ENCODE results near the gene SLC44A3.

SLC44A3 gene

DNA sequence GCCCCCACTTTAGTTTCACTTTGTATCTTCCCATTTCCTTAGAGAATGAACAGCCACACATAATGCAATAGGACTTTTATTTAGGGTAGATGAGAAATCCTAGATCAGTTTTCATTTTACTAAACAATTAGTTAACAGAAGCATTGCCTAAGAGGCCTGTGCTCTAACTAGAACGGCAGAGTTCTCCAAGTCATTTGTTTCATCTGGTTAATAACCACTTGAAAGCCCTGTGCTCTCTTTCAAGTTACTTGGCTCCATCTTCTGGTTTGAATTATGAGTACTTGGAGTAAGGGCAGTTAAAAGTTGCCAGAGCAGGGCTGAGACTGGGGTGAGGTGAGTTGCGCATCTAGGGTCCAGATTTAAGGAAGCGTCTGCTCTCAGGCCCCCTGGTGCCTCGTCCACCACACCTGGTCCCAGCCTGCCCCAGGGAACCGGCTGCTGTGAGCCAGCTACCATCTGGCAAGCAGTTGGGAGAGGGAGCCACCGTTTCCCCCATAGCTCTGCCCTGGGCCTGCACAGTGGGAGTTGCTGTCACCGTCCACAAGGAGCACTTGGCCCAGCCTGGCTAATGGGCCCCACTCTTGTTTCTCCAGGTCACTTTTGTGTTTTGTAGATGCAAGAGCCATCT lies 18.1 kb upstream of the SLC44A3 start:
- no peak overlapping the region for H3K4me3 ChIP-seq (ENCODE audit: extremely low read depth, insufficient read depth, low read length, poor library complexity, severe bottlenecking)
- no peak overlapping the region for H3K27ac ChIP-seq (ENCODE audit: low read depth, low read length, severe bottlenecking)
- H3K36me3 ChIP-seq (ENCODE audit: control insufficient read depth, insufficient read depth, low read length): no peaks in the 10 kb centered on the region
- H3K4me1 ChIP-seq (ENCODE audit: control insufficient read depth, insufficient read depth, low read length, poor library complexity, severe bottlenecking): peaks cover 33% of the 10 kb centered on the region
- H3K9me3 ChIP-seq (ENCODE audit: control insufficient read depth, low read length): no peaks in the 10 kb centered on the region
- 49 to 66% methylated on average over 5 of the region's 7 CpGs for WGBS, 2 experiments (ENCODE audit: insufficient coverage in 2 of 2)

DNA sequence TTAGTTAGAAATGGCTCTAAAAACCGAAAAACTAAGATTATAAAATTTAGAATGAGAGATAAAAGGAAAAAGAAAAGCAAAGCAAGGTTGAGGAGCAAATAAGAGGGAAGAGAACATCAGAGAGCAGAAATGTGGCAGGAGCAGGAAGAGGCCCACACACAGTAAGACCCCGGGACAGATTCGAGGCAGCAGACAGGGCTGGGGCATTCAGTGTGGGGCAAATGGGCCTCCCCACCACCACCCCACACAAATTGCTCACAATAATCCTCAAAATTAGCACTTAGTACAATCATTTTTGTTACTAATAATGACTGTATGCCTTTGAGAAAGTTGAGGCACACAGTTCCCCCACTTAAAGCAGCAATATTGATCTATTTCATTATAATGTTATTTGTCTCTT lies 17.1 kb upstream of the SLC44A3 start:
- 83% methylated on average over 1 of the region's 3 CpGs; no CpG with 5 or more reads in 1 of the 2 experiments for WGBS, 2 experiments (ENCODE audit: insufficient coverage in 2 of 2)
- no peak overlapping the region for H3K4me3 ChIP-seq (ENCODE audit: extremely low read depth, insufficient read depth, low read length, poor library complexity, severe bottlenecking)

DNA sequence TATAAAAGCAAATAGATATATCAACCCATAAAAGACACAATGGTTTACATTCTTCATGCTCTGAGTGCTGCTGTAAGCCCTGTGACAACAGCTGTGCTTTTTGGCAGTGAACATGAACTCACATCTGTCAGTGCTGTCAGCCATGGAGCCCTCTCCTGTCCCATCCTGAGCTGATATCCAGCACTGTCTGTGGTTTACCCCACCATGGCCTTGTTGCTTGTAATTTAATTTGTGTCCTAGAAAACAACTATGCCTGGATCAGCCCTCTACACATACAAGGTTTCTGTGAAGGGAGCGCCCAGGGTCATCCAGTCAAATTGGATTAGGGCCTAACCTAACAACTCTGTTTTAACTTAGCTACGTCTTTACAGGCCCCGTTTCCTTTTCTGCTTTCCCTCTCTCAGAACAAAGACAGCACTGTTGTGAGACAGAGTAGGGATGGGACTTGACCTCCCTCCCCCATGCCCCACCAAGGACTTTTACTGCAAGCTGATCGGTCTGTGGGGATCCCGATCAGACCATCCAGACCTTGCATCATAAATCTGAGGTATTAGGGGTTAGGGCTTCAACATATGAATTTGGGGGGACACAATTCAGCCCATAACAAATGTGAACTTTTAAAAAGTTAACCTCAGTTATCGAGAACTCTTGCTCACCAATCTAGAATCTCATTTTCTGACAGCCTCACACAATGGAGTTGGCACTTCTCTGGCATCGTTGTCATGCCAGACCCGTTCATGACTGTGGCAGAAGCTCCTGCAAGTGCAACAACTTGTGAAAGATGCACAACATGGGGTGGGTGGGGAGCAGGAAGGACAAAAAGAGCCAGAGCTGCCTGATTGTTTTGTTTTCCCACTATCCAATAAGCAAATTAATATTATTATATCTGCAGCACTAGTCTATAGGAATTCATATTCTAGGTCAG lies 16.4 kb upstream of the SLC44A3 start:
- Histone ChIP-seq H3K9me3 (ENCODE audit: control insufficient read depth, low read length) (no peaks in the 10 kb centered on the region), H3K4me3 (ENCODE audit: extremely low read depth, insufficient read depth, low read length, poor library complexity, severe bottlenecking) (no peak overlapping the region), H3K27ac (ENCODE audit: low read depth, low read length, severe bottlenecking) (peak overlapping the region; percentile 55), H3K36me3 (ENCODE audit: control insufficient read depth, insufficient read depth, low read length) (no peaks in the 10 kb centered on the region), H3K4me1 (ENCODE audit: control insufficient read depth, insufficient read depth, low read length, poor library complexity, severe bottlenecking) (peaks cover 33% of the 10 kb centered on the region)
- 77 to 100% methylated on average over 2 to 3 of the region's 8 CpGs for WGBS, 2 experiments (ENCODE audit: insufficient coverage in 2 of 2)

More for the DNA sequence above, 17.1 kb upstream of the SLC44A3 start:
- H3K4me1 ChIP-seq (ENCODE audit: control insufficient read depth, insufficient read depth, low read length, poor library complexity, severe bottlenecking): peaks cover 33% of the 10 kb centered on the region
- H3K27ac ChIP-seq (ENCODE audit: low read depth, low read length, severe bottlenecking): no peak overlapping the region
- H3K9me3 ChIP-seq (ENCODE audit: control insufficient read depth, low read length): no peaks in the 10 kb centered on the region
- no peaks in the 10 kb centered on the region for H3K36me3 ChIP-seq (ENCODE audit: control insufficient read depth, insufficient read depth, low read length)

GRCh38 chr1:94804442-94804837 lies 15.7 kb upstream of the SLC44A3 start:
- Histone ChIP-seq H3K36me3 (ENCODE audit: control insufficient read depth, insufficient read depth, low read length) (no peaks in the 10 kb centered on the region), H3K9me3 (ENCODE audit: control insufficient read depth, low read length) (no peaks in the 10 kb centered on the region), H3K27ac (ENCODE audit: low read depth, low read length, severe bottlenecking) (no peak overlapping the region), H3K4me3 (ENCODE audit: extremely low read depth, insufficient read depth, low read length, poor library complexity, severe bottlenecking) (no peak overlapping the region), H3K4me1 (ENCODE audit: control insufficient read depth, insufficient read depth, low read length, poor library complexity, severe bottlenecking) (peaks cover 33% of the 10 kb centered on the region)
- WGBS, 2 experiments (ENCODE audit: insufficient coverage in 2 of 2): 80 to 82% methylated on average over 3 of the region's 3 CpGs

DNA sequence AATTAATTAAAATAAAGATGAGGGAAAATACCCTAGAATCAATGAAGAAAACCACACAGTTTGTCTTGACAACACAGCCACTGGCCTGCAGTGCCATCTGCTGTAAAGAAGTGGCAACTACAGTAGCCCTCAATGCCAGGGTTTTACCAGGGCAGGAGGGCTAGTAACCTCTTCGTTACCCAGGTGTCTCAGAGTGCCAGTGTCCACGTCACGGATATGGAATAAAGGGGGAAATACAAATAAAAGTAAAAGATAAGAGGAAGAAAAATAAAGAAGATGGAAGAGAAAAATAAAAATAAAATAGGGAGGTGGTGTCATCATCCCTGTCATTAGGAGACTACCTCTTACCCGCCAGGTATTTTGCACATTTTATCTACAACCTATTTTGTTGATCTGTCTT lies 14.2 kb upstream of the SLC44A3 start:
- H3K27ac ChIP-seq (ENCODE audit: low read depth, low read length, severe bottlenecking): no peak overlapping the region
- no peak overlapping the region for H3K4me3 ChIP-seq (ENCODE audit: extremely low read depth, insufficient read depth, low read length, poor library complexity, severe bottlenecking)
- peaks cover 33% of the 10 kb centered on the region for H3K4me1 ChIP-seq (ENCODE audit: control insufficient read depth, insufficient read depth, low read length, poor library complexity, severe bottlenecking)
- H3K9me3 ChIP-seq (ENCODE audit: control insufficient read depth, low read length): no peaks in the 10 kb centered on the region
- 25 to 39% methylated on average over 3 to 4 of the region's 4 CpGs for WGBS, 2 experiments (ENCODE audit: insufficient coverage in 2 of 2)
- H3K36me3 ChIP-seq (ENCODE audit: control insufficient read depth, insufficient read depth, low read length): no peaks in the 10 kb centered on the region

- H3K9me3 ChIP-seq (ENCODE audit: control insufficient read depth, low read length): no peaks in the 10 kb centered on the region
- peak overlapping the region; percentile 24 for H3K27ac ChIP-seq (ENCODE audit: low read depth, low read length, severe bottlenecking)
- H3K36me3 ChIP-seq (ENCODE audit: control insufficient read depth, insufficient read depth, low read length): no peaks in the 10 kb centered on the region
- no peak overlapping the region for H3K4me3 ChIP-seq (ENCODE audit: extremely low read depth, insufficient read depth, low read length, poor library complexity, severe bottlenecking)
- WGBS, 2 experiments (ENCODE audit: insufficient coverage in 2 of 2): 27 to 45% methylated on average over 2 to 3 of the region's 6 CpGs
- peaks cover 33% of the 10 kb centered on the region for H3K4me1 ChIP-seq (ENCODE audit: control insufficient read depth, insufficient read depth, low read length, poor library complexity, severe bottlenecking)
Observed at GRCh38 chr1:94806441-94806871, 13.7 kb upstream of the SLC44A3 start.

- WGBS, 2 experiments (ENCODE audit: insufficient coverage in 2 of 2): 82% methylated on average over 8 to 9 of the region's 12 CpGs
Observed at GRCh38 chr1:94807742-94808491, 12.2 kb upstream of the SLC44A3 start.

GRCh38 chr1:94808669-94809068 lies 11.5 kb upstream of the SLC44A3 start:
- H3K27ac ChIP-seq (ENCODE audit: low read depth, low read length, severe bottlenecking): no peak overlapping the region
- peaks cover 18% of the 10 kb centered on the region for H3K4me1 ChIP-seq (ENCODE audit: control insufficient read depth, insufficient read depth, low read length, poor library complexity, severe bottlenecking)
- no peaks in the 10 kb centered on the region for H3K36me3 ChIP-seq (ENCODE audit: control insufficient read depth, insufficient read depth, low read length)
- H3K4me3 ChIP-seq (ENCODE audit: extremely low read depth, insufficient read depth, low read length, poor library complexity, severe bottlenecking): no peak overlapping the region
- no peaks in the 10 kb centered on the region for H3K9me3 ChIP-seq (ENCODE audit: control insufficient read depth, low read length)
- 83 to 95% methylated on average over 2 of the region's 3 CpGs for WGBS, 2 experiments (ENCODE audit: insufficient coverage in 2 of 2)

More at GRCh38 chr1:94807742-94808491, 12.2 kb upstream of the SLC44A3 start:
- no peaks in the 10 kb centered on the region for H3K9me3 ChIP-seq (ENCODE audit: control insufficient read depth, low read length)
- H3K27ac ChIP-seq (ENCODE audit: low read depth, low read length, severe bottlenecking): no peak overlapping the region
- no peaks in the 10 kb centered on the region for H3K36me3 ChIP-seq (ENCODE audit: control insufficient read depth, insufficient read depth, low read length)
- H3K4me1 ChIP-seq (ENCODE audit: control insufficient read depth, insufficient read depth, low read length, poor library complexity, severe bottlenecking): peaks cover 26% of the 10 kb centered on the region
- H3K4me3 ChIP-seq (ENCODE audit: extremely low read depth, insufficient read depth, low read length, poor library complexity, severe bottlenecking): no peak overlapping the region

DNA sequence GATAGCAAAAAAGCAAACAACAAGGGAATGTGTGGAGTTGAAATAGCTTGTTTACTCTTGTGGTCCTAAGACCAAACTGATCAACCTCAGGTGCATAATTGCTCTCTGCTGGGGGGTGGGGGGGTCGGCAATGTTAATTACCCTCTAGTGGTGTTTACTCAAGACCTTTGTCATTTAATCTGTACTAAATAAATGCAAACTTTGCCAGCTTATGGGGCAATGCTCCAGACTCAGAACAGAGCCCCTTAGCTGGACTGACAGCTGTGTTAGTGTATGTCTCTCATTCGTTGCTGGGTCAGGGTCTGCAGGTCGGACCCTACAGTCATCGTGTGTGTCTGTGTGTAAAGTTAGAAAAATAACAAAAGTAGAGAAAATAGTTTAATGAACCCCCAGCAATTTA lies 7.2 kb upstream of the SLC44A3 start:
- Histone ChIP-seq H3K27ac (ENCODE audit: low read depth, low read length, severe bottlenecking) (no peak overlapping the region), H3K4me3 (ENCODE audit: extremely low read depth, insufficient read depth, low read length, poor library complexity, severe bottlenecking) (no peak overlapping the region), H3K36me3 (ENCODE audit: control insufficient read depth, insufficient read depth, low read length) (no peaks in the 10 kb centered on the region), H3K4me1 (ENCODE audit: control insufficient read depth, insufficient read depth, low read length, poor library complexity, severe bottlenecking) (no peaks in the 10 kb centered on the region), H3K9me3 (ENCODE audit: control insufficient read depth, low read length) (no peaks in the 10 kb centered on the region)
- WGBS, 2 experiments (ENCODE audit: insufficient coverage in 2 of 2): 76% methylated on average over 3 of the region's 4 CpGs; no CpG with 5 or more reads in 1 of the 2 experiments

GRCh38 chr1:94816030-94816429 lies 4.1 kb upstream of the SLC44A3 start:
- no peaks in the 10 kb centered on the region for H3K9me3 ChIP-seq (ENCODE audit: control insufficient read depth, low read length)
- no peak overlapping the region for H3K4me3 ChIP-seq (ENCODE audit: extremely low read depth, insufficient read depth, low read length, poor library complexity, severe bottlenecking)
- 0% methylated on average over 1 of the region's 1 CpG for WGBS, 2 experiments (ENCODE audit: insufficient coverage in 2 of 2)
- H3K4me1 ChIP-seq (ENCODE audit: control insufficient read depth, insufficient read depth, low read length, poor library complexity, severe bottlenecking): no peaks in the 10 kb centered on the region
- H3K36me3 ChIP-seq (ENCODE audit: control insufficient read depth, insufficient read depth, low read length): no peaks in the 10 kb centered on the region
- H3K27ac ChIP-seq (ENCODE audit: low read depth, low read length, severe bottlenecking): no peak overlapping the region

Data from mesodermal cell (in vitro differentiated cells).